H1 (cell line): ENCODE results near the gene CALD1.

ENCODE experiments used
- CEBPB ChIP-seq: IDR thresholded peaks from 2 replicates; pipeline ENCODE4 v1.6.1; 2012; ENCODE audit warnings: low read depth, low read length
- CTCF ChIP-seq, 3 experiments: IDR thresholded peaks; 1 replicate in 2 of 3; 2 replicates in 1 of 3; pipeline versions ENCODE4 v1.5.1 to v1.6.1; 2011; ENCODE audit warnings: low read length in 3 of 3, mild to moderate bottlenecking in 3 of 3, inconsistent platforms in 2 of 3, low read depth in 1 of 3, moderate library complexity in 1 of 3; ENCODE audit not compliant: insufficient read depth in 1 of 3; ENCODE audit errors: control extremely low read depth in 1 of 3
- EP300 ChIP-seq, 2 experiments: IDR thresholded peaks; 1 replicate in 1 of 2; 2 replicates in 1 of 2; pipeline ENCODE4 v1.6.1; 2011 to 2012; ENCODE audit warnings: low read depth in 2 of 2, low read length in 2 of 2, mild to moderate bottlenecking in 2 of 2, borderline replicate concordance in 1 of 2, inconsistent platforms in 1 of 2, moderate library complexity in 1 of 2
- EZH2 ChIP-seq: fragments of 200-600 bp; sonication (generic); IDR thresholded peaks from 2 replicates; pipeline ENCODE4 v1.7.1; 2012; ENCODE audit warnings: low read depth, mild to moderate bottlenecking, moderate library complexity, low read length, inconsistent platforms; ENCODE audit not compliant: severe bottlenecking
- YY1 ChIP-seq: IDR thresholded peaks from 2 replicates; pipeline ENCODE4 v1.6.1; 2011; ENCODE audit warnings: low read depth, mild to moderate bottlenecking, low read length

GRCh38 chr7:135012229-135012628 lies 232.8 kb downstream of the CALD1 start:
- TF ChIP-seq EZH2 (no peak), CEBPB (no peak), YY1 (no peak), CTCF (IDR thresholded peaks at IDR 0.05; ENCODE audit: control extremely low read depth in 1 of 3, insufficient read depth in 1 of 3, low read depth in 1 of 3, low read length in 3 of 3) (no peak), EP300 (IDR thresholded peaks at IDR 0.05; ENCODE audit: borderline replicate concordance in 1 of 2, low read depth in 2 of 2, low read length in 2 of 2) (no peak)
